GM21526 (cell line): ENCODE results near the gene RNF13.
A peak's percentile ranks its signal among the peaks of the same experiment; 100 is the strongest.
"Not testable (repeated sequence)": the region's sequence is repeated elsewhere in the genome, so short reads cannot be mapped to it uniquely, and the experiment has no call there.

Source experiments
- ATAC-seq: cut with Tn5 transposase; IDR thresholded peaks from one replicate; pipeline ENCODE4 v1.9.1; 2021; ENCODE audit warnings: moderate library complexity; ENCODE audit not compliant: unreplicated experiment, low FRiP score

The RNF13 gene

DNA sequence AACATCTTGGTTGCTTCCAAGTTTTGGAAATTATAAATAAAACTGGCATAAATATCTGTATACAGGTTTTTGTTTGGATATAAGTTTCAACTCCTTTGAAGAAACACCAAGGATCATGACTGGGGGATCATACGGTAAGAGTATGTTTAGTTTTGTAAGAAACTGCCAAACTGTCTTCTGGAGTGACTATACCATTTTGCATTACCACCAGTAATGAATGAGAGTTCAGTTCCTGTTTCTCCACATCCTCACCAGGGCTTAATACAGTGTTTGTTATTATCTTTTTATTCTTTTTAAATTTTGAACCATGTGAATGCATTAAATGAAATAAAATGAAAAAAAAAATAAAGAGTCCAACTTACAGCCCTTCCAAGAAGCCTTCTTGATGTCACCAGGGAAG is 17.0 kb upstream of the RNF13 start:
- ATAC-seq: no peak

DNA sequence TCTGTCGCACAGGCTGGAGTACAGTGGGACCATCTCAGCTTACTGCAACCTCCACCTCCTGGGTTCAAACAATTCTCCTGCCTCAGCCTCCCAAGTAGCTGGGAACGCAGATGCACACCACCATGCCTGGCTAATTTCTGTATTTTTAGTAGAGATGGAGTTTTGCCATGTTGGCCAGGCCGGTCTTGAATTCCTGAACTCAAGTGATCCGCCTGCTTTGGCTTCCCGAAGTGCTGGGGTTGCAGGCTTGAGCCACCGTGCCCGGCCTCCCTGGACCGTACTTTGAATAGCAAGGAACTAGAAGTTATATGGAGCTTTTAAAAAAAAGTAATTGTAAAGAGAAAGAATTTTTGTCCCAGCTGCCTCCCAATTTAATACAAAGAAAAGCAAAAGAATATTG is 12.3 kb upstream of the RNF13 start:
- ATAC-seq: no peak

DNA sequence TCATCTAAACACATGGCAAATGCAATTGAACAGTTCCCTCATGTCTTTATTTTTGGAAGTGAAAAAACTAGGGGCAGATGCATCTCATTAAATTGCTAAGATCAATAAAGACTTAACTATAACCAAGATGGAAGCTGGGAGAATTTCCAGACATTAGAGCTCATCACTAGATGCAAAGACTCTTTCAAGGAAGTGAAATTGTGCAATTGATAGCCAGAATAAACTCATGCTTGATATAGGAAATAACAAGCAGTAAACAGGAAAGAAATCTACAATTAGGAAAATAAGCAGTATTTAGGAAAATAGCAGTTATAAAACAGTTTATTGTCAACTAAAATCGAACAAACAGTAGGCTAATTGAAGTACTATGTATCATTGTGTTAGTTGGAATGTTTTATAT is 11.8 kb upstream of the RNF13 start:
- no peak for ATAC-seq

DNA sequence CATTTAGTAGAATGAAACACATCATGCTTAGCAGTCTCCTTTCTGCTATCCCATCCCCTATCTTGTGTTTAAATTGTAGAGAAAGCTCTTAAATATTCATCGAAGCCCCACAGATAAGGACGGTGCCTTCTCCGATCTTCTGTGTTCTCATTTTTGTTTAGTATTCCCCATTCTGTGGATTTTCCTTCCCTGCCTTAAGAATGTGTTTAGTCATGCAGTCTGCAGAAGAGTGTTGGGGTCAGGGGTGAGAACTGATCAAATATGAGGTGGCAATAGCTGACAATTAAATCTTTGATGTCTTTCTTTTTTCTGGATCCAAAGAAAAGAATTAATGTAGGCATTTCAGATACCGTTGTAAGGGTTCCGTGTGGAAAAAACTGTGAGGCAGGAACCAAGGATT is 11.4 kb upstream of the RNF13 start:
- no peak for ATAC-seq

DNA sequence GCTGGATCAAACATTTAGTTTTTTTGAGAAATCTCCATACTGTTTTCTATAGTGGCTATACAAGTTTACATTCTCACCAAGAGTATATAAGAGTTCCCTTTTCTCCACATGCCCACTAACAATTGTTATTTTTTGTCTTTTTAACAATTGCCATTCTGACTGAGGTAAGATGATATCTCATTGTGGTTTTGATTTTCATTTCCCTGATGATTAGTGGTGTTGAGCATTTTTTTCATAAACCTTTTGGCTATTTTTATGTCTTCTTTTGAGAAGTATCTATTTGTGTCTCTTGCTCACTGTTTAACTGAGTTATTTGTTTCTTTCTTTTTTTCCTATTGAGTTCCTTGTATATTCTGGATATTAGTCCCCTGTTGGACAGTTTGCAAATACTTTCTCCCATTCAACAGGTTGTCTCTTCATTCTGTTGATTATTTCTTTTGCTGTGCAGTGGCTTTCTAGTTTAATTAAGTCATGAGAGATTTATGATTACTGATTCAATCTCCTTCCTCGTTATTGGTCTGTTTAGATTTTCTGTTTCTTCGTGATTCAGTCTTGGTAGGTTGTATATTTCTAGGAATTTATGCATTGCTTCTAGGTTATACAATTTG is 6.7 kb upstream of the RNF13 start:
- no peak for ATAC-seq

DNA sequence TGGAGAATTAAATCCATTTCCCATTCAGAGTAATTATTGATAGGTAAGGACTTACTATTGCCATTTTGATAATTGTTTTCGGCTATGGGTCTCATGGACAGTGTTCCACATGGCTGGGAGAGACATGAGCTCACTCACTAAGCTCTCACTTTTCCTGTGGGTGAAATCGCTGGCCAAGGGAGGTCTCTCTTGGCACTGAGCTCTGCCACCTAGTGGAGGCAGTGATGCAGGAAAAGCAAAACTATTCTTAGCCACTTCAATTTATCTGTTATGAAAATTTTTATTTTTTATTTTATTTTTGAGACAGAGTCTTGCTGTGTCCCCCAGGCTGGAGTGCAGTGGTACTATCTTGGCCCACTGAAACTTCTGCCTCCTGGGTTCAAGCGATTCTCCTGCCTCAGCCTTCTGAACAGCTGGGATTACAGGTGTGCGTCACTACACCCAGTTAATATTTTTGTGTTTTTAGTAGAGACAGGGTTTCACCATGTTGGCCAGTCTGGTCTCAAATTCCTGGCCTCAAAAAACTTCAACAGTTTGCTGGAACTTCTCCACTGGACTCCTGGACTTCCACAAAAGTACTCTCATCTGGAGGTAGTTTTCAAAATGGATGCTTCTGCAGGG is 4.7 kb upstream of the RNF13 start:
- ATAC-seq: no peak

DNA sequence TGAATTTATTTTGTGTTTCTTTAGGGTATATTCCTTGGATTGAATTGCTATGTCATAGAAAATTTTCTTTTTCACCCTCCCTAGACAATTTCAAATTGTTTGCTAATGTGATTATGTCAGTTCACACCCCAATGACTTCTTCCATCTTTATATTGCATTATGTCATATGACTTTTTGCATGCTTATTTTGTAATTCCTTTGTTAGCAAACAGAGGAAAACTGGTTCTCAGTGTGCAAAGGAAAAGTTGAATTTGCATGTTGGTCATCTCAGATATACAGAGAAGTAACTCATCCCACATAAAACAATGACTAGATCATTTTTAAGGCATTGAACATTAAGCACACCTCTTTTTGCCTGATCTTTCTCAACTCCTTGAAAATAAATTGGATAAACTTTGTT is 3.3 kb upstream of the RNF13 start:
- ATAC-seq: no peak

DNA sequence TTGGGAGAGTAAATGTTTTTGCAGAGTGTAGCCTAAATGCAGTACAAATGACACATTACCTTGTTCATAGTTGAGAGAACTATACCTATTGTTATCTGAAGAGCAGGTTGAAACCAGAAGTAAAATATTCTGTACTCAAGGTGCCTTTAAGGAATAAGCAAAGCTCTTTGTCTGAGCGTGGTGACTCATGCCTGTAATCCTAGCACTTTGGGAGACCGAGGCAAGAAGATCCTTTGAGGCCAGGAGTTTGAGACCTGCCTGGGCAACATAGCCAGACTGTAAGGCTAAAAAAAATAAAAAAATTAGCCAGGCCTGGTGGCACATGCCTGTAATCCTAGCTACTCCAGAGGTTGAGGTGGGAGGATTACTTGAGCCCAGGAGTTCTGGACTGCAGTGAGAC is 2.2 kb upstream of the RNF13 start:
- ATAC-seq: no peak

DNA sequence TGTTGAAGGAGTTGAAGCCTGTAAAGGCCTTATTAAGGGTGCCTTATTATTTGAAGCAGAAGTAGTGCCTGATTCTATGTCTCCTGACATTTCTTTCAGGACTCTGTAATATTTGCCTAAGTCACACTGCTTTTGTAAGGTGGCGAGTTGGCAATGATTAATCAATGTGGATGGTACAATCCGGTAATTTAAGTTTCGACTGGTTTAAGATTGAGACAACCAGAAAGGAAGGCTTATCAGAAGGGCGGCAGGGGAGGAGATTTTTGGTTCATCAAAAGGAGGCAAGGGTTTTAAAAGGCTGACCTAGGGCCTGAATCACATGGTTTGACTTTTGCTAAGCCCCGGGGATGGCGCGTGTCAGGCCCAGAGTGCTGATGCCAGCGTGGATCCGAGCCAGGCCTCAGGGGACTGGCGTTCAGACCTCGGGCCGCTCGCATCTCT is 830 bp upstream of the RNF13 start:
- ATAC-seq: no peak

DNA sequence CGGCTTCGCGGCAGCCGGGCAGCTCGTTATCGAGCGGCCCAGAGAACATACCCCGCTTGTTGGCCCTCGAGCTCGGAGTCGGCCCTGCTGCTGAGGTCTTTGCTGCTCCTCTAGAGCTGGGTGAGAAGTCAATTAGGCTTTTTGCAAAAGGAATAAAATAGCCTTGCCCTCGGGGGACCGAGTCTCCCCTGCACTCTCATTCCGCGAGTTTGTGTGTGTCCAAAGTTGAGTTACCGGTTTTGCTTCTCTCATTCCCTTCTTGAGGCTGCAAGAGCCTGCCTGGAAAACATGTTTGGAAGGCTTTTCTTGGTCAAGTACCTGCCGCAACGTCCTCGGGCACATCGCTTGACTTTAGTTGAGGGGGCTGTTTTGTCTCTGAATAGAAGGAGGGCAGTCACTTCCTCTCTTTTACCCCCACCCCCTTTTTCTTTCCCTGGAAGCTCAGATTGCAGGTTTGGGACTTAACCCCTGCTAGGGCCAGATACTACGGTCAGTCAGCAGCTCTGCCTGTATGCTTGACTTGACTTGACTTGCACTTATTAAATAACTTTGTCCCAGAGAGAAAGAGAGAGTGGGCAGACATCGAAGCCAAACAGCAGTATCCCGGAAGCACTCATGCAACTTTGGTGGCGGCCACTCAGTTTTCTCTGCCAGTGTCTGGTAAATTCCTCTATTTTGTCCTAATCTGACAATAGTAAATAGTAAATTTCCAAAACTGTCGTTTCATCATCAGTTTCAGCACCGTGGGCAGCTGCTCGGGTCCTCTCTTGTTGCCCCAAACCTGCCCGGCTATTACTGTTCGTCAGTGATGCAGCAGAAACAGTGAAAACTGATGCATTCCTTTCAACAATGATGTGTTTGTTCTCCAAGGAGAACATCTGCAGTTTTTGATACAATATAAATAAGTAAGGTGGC is 609 bp downstream of the RNF13 start:
- peak; percentile 26 for ATAC-seq

DNA sequence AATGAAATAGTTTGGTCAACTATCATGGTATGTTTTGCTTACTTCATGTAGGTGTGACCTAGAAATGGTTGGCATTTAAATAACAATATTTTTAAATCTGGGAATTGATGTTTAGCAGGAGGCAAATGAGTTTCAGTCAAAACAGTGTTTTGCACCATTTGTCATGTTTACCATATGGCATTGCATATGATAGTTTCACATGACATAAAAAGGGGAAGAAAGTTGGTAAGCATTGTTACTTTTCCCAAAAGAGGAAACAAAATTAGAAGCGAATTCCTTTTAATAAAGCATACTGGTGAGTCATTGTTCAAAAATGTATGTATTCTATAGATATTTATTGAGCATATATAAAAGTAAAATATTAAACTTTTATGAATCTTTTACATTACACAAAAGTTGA is 2.3 kb downstream of the RNF13 start:
- ATAC-seq: no peak

DNA sequence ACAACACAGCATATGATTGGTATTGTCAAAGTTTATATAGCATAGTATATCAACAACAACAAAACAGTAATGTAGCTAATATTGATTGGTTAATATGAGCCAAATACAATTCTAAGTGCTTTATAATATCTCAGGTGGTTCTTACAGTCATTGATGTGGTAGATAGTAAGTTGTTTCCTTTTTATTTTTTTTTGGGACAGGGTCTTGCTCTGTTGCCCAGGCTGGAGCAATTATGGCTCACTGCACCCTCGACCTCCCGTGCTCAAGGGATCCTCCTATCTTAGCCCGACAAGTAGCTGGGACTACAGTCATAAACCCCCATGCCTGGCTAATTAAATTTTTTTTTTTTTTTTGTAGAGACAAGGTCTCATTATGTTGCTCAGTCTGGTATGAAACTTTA is 2.7 kb downstream of the RNF13 start:
- ATAC-seq: no peak

DNA sequence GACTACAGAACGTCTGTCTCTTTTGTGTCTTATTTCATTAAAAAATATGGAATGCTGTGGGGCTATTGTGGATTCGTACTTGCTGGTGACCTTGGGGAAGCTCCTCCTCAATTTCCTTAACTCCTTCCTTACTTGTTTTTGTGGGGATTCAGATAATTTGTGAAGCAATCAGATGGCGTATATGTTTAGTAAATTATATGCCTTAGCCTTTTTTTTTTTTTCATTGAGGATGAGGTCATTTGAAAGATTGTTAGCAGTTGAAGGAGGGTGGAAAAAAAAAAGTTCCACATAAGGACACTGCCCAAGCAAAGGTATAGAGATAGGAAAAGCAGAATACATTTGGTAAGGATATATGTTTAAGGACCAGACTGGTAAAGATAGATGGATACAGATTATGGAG is 3.3 kb downstream of the RNF13 start:
- no peak for ATAC-seq

DNA sequence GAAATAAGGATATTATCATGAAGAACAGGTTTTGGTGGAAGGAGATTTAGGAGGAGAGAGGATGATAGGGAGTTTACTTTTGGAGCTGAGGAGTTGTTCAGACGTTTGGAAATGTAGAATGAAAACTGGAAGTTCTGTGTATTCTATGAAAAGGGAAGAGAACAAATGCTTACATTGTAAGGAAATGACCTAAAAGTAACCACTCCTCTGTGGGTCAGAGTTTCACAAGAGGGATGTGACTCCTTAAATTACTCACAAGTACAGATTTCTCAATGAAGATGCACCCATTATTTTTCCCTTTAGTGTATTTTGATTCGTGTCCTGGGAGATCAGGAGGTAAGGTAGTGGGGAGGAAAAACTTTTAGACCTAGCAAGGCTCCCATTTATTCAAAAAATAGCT is 4.0 kb downstream of the RNF13 start:
- no peak for ATAC-seq

DNA sequence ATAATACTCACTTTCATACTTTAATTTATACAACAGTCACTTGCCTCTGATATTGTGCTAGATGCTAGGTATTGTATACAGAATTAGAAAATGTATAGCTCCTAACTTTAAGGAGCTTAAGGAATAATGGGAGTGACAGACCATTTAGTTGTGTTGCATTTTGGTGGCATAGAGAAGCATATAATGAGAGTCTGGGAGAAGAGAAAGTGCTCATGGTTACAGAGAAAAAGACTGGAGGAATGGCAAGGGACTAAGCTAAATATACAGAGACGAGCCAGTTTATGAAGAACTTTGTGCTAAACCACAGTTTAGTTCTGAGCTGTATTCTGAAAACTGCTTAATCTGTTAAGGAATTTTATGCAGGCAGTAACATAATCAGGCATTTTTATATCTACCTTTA is 6.4 kb downstream of the RNF13 start:
- ATAC-seq: no peak

DNA sequence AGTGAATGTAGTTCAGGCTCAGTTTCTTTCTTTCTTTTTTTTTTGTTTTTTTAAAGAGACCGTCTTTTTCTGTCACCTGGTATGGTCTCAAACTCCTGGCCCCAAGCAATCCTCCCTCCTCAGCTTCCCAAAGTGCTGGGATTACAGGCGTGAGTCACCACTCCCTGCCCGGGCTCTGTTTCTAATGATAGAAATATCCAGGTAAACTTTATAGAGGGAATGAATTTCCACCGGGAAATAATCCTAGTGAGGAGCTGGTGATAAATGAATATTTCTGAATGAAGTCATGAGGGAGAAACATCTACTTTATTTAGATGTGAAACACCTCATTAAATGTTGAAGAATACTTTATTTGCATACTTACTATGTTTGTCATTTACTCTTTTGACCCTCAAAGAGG is 7.2 kb downstream of the RNF13 start:
- ATAC-seq: no peak

DNA sequence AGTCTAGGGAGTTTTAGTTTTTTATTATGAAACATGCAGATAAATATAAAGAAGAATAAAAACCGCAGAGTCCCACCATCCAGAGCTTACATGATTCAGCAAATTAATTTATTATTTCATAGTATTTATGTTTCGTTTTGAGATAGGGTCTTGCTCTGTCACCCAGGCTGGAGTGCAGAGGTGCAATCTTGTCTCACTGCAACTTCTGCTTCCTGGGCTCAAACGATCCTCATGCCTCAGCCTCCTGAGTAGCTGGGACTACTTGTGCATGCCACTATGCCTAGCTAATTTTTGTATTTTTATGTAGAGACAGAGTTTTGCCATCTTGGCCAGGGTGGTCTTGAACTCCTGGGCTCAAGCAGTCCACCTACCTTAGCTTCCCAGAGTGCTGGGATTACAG is 13.6 kb downstream of the RNF13 start:
- ATAC-seq: no peak

DNA sequence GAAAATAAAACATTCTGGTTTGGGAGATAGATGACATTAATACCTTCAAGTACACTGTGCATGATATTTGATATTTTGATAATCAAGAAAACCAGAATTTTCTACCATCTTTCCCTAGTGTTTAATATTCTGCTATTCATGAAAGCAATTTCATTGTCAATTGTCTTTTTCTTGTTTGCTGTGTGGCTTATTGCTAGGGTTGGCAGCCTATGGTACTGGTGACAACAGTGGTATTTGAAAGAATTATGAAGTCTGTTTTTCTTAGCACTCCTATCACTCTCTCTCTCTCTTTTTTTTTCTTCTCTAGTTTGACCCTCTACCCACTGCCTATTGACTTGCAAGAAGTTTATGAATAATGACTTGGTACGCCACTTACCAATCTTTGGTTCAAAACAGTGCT is 15.4 kb downstream of the RNF13 start:
- ATAC-seq: no peak

DNA sequence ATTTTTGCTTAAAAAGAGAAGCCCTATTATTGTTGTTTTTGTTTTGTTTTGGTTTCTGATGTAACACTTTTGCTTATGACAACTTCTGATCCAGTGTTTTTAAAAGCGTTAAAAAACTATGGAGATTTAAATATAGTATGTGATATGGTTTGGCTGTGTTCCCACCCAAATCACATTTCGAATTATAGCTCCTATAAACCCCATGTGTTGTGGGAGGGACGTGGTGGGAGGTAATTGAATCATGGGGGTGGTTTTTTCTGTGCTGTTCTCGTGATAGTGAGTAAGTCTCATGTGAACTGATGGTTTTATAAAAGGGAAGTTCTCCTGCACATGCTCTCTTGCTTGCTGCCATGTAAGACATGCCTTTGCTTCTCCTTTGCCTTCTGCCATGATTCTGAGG is 16.6 kb downstream of the RNF13 start:
- ATAC-seq: not testable (repeated sequence)

DNA sequence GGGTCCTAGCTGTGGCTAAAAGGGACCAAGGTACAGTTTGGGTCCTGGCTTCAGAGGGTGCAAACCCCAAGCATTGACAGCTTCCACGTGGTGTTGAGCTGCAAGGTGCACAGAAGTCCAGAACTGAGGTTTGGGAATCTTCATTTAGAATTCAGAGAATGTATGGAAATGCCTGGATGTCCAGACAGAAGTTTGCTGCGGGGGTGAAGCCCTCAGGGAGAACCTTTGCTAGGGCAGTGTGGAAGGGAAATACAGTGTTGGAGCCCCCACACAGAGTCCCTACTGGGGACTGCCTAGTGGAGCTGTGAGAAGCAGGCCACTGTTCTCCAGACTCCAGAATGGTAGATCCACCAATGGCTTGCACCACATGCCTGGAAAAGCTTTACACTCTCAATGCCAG is 17.9 kb downstream of the RNF13 start:
- no peak for ATAC-seq

DNA sequence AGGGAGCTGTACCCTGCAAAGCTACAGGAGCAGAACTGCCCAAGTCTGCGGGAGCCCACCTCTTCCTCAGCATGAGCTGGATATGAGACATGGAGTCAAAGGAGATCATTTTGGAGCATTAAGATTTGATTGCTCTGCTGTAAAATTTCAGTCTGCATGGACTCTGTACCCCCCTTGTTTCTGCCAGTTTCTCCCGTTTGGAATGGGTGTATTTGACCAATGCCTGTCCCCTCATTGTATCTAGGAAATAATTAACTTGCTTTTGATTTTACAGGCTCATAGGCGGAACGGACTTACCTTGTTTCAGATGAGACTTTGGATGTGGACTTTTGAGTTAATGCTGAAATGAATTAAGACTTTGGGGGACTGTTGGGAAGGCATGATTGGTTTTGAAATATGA is 18.3 kb downstream of the RNF13 start:
- ATAC-seq: no peak

DNA sequence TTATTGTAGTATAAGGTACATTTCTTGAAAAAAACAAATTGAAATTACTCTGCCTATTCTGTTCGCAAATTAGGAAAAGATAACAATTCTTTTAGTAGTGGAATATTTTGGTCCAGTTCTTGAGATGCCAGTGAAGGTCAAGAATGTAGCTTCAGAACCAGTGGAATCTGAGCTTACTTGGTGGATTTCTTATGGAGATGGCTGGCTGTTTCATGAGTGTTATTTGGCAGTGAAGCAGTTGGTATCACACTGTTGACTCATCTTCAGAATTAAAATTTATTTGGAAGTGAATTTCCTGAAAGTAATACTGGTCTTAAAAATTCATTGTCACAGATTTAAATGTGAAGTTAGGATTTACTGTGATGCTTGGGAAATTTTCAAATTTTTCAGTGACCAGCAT is 19.1 kb downstream of the RNF13 start:
- ATAC-seq: no peak
